ENCODE results near the gene KRTAP1-5.

KRTAP1-5 gene

DNA sequence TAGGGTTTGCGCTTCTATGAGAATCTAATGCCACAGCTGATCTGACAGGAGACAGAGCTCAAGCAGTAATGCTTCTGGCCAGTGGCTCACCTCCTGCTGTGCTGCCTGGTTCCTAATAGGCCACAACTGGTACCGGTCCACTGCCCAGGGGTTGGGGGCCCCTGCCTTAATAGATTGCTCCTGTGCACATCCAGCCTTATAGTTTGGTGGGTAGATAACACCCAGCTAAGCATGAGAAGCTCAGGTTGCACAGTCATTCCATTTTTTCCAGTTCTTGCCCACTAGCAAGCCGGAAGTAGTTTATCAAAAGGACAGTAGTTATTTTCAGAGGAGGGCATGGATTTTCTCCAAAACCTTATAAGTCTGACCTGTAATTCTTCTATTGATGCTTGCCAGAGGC, 7.6 kb downstream of the KRTAP1-5 start:
- H3K4me3 ChIP-seq (replicated peaks; ENCODE audit: low read depth, low read length) = no peak overlapping the region
- TF ChIP-seq, protein P1, sequence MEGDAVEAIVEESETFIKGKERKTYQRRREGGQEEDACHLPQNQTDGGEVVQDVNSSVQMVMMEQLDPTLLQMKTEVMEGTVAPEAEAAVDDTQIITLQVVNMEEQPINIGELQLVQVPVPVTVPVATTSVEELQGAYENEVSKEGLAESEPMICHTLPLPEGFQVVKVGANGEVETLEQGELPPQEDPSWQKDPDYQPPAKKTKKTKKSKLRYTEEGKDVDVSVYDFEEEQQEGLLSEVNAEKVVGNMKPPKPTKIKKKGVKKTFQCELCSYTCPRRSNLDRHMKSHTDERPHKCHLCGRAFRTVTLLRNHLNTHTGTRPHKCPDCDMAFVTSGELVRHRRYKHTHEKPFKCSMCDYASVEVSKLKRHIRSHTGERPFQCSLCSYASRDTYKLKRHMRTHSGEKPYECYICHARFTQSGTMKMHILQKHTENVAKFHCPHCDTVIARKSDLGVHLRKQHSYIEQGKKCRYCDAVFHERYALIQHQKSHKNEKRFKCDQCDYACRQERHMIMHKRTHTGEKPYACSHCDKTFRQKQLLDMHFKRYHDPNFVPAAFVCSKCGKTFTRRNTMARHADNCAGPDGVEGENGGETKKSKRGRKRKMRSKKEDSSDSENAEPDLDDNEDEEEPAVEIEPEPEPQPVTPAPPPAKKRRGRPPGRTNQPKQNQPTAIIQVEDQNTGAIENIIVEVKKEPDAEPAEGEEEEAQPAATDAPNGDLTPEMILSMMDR (IDR thresholded peaks at IDR 0.05; ENCODE audit: low read depth, low read length, missing control alignments) = no peak
- DNase-seq (ENCODE audit: extremely low read depth, low read depth) = no peak

DNA sequence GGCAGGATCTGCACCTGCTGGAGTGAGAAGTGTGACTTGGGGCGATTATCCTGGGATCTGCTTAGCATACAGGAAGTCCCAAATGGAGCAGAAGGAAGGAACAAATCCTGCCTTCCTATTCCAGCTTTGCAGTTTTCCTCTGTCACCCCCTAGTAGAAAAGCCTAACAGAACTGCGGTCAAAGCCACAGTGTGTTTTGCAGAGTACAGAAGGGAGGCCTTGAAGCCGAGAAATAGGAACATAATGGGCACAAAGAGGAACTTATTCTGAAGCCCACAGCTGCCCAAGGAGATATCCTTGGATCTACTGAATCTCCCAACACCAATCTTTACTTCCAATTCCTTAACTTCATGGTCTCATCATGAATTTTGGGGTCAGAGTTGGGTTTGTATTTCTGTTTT, 8.5 kb downstream of the KRTAP1-5 start:
- H3K4me3 ChIP-seq (replicated peaks; ENCODE audit: low read depth, low read length) = no peak overlapping the region
- DNase-seq (ENCODE audit: extremely low read depth, low read depth) = no peak
- TF ChIP-seq, protein P1 (IDR thresholded peaks at IDR 0.05; ENCODE audit: low read depth, low read length, missing control alignments) = no peak

DNA sequence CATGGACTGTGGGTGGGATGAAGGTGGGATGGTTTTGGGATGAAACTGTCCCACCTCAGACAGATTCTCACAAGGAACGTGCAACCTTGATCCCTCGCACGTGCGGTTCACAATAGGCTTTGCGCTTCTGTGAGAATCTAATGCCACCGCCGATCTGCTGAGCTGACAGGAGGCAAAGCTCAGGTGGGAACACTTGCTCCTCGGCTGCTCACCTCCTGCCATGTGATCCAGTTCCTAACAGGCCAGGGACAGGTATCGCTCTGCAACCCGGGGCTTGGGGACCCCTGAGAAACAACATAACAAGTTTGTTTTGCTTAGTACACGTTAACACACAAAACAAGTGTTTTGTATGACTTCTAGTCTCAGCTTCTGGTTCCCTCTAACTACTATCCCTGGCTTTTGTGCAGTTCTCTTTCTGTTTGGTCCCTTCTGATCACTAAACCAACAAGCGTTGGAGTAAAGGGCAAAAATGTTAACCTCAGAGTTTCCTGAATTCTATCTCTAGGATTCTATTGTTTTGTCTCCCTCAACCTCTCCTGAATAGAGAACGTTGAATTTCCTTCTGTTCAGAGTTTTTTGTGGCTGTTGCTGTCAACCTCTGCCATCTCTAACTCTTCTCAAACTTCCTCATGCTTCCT, 10.3 kb downstream of the KRTAP1-5 start:
- TF ChIP-seq, protein P1 (IDR thresholded peaks at IDR 0.05; ENCODE audit: low read depth, low read length, missing control alignments) = no peak
- no peak for DNase-seq (ENCODE audit: extremely low read depth, low read depth)
- H3K4me3 ChIP-seq (replicated peaks; ENCODE audit: low read depth, low read length) = no peak overlapping the region

DNA sequence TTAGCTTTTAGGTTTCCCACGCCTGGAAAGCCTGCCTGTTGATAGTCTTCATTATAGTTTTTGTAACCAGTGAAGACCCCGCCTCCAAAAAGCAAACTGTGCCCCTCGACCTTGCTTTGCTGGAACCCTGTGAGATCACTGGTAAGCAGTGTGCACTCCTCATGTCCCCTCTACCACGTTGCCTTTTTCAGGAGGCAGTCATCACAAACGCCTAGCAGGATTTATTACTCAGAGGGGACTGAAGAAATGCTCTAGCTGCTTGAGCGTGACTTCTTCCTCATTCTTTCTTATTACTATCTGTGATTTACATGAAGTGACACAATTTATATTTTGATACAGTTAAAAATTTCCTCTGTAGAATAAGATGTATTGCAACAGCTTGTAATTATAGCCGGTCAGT, 11.6 kb downstream of the KRTAP1-5 start:
- TF ChIP-seq, protein P1 (IDR thresholded peaks at IDR 0.05; ENCODE audit: low read depth, low read length, missing control alignments) = no peak
- DNase-seq (ENCODE audit: extremely low read depth, low read depth) = no peak
- H3K4me3 ChIP-seq (replicated peaks; ENCODE audit: low read depth, low read length) = no peak overlapping the region

DNA sequence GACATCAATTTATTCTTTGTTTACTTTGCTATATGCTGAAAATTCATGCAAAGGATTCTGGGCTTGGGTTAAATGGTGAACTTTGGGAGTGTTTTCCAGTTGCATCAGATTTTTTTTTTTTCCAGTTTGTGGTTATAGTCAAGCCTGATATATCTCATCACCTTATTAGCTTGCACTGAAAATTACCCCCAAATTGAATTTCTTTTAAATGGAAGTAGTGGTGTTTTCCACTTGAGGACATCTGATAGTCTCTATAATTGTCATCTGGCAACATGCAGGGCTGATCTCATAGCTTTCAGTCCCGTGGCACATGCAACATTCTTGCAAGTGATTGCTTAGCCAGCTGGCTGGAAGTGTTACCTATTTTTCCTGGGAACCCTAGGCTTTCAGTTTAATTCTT, 13.4 kb downstream of the KRTAP1-5 start:
- no peak overlapping the region for H3K4me3 ChIP-seq (replicated peaks; ENCODE audit: low read depth, low read length)
- DNase-seq (ENCODE audit: extremely low read depth, low read depth) = peak; percentile 80

DNA sequence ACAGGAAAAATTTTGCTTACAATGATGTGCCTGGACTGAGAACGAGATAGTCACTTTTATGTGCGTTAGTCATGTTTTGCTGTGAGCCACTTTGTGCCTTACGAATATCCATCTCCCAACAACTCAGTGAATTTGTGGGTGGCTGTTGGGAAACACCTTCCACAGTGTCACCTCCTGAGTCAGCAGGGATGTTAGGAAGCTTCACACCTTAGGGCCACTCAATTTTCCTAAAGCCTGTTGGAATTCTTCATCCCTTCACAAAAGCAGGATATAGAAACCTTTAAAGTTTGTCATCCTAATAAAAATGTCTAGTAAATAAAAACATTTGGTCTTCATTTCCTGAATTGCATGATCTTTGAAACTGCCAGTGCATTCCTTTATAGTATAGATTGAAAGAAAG, 13.8 kb downstream of the KRTAP1-5 start:
- no peak overlapping the region for H3K4me3 ChIP-seq (replicated peaks; ENCODE audit: low read depth, low read length)
- TF ChIP-seq, protein P1 (IDR thresholded peaks at IDR 0.05; ENCODE audit: low read depth, low read length, missing control alignments) = no peak
- DNase-seq (ENCODE audit: extremely low read depth, low read depth) = peak; percentile 92

More for the DNA sequence above, 13.4 kb downstream of the KRTAP1-5 start:
- TF ChIP-seq, protein P1 (IDR thresholded peaks at IDR 0.05; ENCODE audit: low read depth, low read length, missing control alignments) = no peak
